ENCODE data around the gene NSD2.
A peak's percentile ranks its signal among the peaks of the same experiment; 100 is the strongest.

The NSD2 gene

GRCh38 chr4:1871471-1872021 is 353 bp downstream of the NSD2 start:
- H4K20me1 ChIP-seq (ENCODE audit: insufficient read depth, low read length), result peaks cover 42% of the 10 kb centered on the region
- TF ChIP-seq EZH2 (IDR thresholded peaks at IDR 0.05; ENCODE audit: borderline replicate concordance, low read depth, low read length, severe bottlenecking) (no peak), CTCF (IDR thresholded peaks at IDR 0.05; ENCODE audit: borderline replicate concordance, extremely low read depth, low read length, poor library complexity, severe bottlenecking) (no peak)
- peak overlapping the region; percentile 81 for H3K4me2 ChIP-seq (ENCODE audit: insufficient read depth, low read length)
- peaks cover 25% of the 10 kb centered on the region for H3K36me3 ChIP-seq (ENCODE audit: insufficient read depth, low read length)
- H3K9ac ChIP-seq (ENCODE audit: low read depth, low read length), result peak overlapping the region; percentile 99
- peak overlapping the region; percentile 87 to 90; a peak in 3 of 4 replicates for H3K4me3 ChIP-seq (ENCODE audit: low read depth in 1 of 2, low read length in 2 of 2)
- no peaks in the 10 kb centered on the region for H3K9me3 ChIP-seq (ENCODE audit: insufficient read depth, low read length, severe bottlenecking)
- peak overlapping the region; percentile 46 for H2AFZ ChIP-seq (ENCODE audit: low read depth, low read length)
- peaks cover 62% of the 10 kb centered on the region for H3K79me2 ChIP-seq (ENCODE audit: insufficient read depth, low read length)
- DNase-seq (no peak), ATAC-seq (ENCODE audit: insufficient read depth, low read depth) (no peak)
- peaks cover 2% of the 10 kb centered on the region for H3K27me3 ChIP-seq (ENCODE audit: insufficient read depth, low read length, poor library complexity)
- H3K27ac ChIP-seq (ENCODE audit: low read length), result peak overlapping the region; percentile 89
- H3K4me1 ChIP-seq (ENCODE audit: insufficient read depth, low read length), result peaks cover 50% of the 10 kb centered on the region

- Histone ChIP-seq H3K27me3 (ENCODE audit: insufficient read depth, low read length, poor library complexity) (peaks cover 2% of the 10 kb centered on the region), H3K36me3 (ENCODE audit: insufficient read depth, low read length) (peaks cover 29% of the 10 kb centered on the region), H3K9ac (ENCODE audit: low read depth, low read length) (peak overlapping the region; percentile 99), H3K4me2 (ENCODE audit: insufficient read depth, low read length) (peak overlapping the region; percentile 81), H3K4me1 (ENCODE audit: insufficient read depth, low read length) (peaks cover 62% of the 10 kb centered on the region), H2AFZ (ENCODE audit: low read depth, low read length) (no peak overlapping the region), H3K4me3 (ENCODE audit: low read depth in 1 of 2, low read length in 2 of 2) (peak overlapping the region; percentile 87 to 90; a peak in 3 of 4 replicates), H4K20me1 (ENCODE audit: insufficient read depth, low read length) (peaks cover 55% of the 10 kb centered on the region), H3K79me2 (ENCODE audit: insufficient read depth, low read length) (peaks cover 75% of the 10 kb centered on the region), H3K9me3 (ENCODE audit: insufficient read depth, low read length, severe bottlenecking) (no peaks in the 10 kb centered on the region), H3K27ac (ENCODE audit: low read length) (peak overlapping the region; percentile 89)
- DNase-seq, result peak; percentile 33
- TF ChIP-seq EZH2 (IDR thresholded peaks at IDR 0.05; ENCODE audit: borderline replicate concordance, low read depth, low read length, severe bottlenecking), result no peak
- no peak for TF ChIP-seq CTCF (IDR thresholded peaks at IDR 0.05; ENCODE audit: borderline replicate concordance, extremely low read depth, low read length, poor library complexity, severe bottlenecking)
- 0 out of 3 replicates have a peak, but pooled peaks have one; percentile 11 for ATAC-seq (ENCODE audit: insufficient read depth, low read depth)
Measured at GRCh38 chr4:1872870-1873269, 1.7 kb downstream of the NSD2 start.

- H3K79me2 ChIP-seq (ENCODE audit: insufficient read depth, low read length), result peaks cover 79% of the 10 kb centered on the region
- ATAC-seq (ENCODE audit: insufficient read depth, low read depth) (no peak), DNase-seq (no peak)
- peak overlapping the region; percentile 81 for H3K4me2 ChIP-seq (ENCODE audit: insufficient read depth, low read length)
- peaks cover 30% of the 10 kb centered on the region for H3K36me3 ChIP-seq (ENCODE audit: insufficient read depth, low read length)
- TF ChIP-seq EZH2 (IDR thresholded peaks at IDR 0.05; ENCODE audit: borderline replicate concordance, low read depth, low read length, severe bottlenecking) (no peak), CTCF (IDR thresholded peaks at IDR 0.05; ENCODE audit: borderline replicate concordance, extremely low read depth, low read length, poor library complexity, severe bottlenecking) (no peak)
- H3K9ac ChIP-seq (ENCODE audit: low read depth, low read length), result peak overlapping the region; percentile 99
- H3K4me3 ChIP-seq (ENCODE audit: low read depth in 1 of 2, low read length in 2 of 2), result peak overlapping the region; percentile 87 to 90; a peak in 3 of 4 replicates
- H2AFZ ChIP-seq (ENCODE audit: low read depth, low read length), result no peak overlapping the region
- peak overlapping the region; percentile 89 for H3K27ac ChIP-seq (ENCODE audit: low read length)
- no peaks in the 10 kb centered on the region for H3K9me3 ChIP-seq (ENCODE audit: insufficient read depth, low read length, severe bottlenecking)
- H4K20me1 ChIP-seq (ENCODE audit: insufficient read depth, low read length), result peaks cover 57% of the 10 kb centered on the region
- H3K27me3 ChIP-seq (ENCODE audit: insufficient read depth, low read length, poor library complexity), result peaks cover 1% of the 10 kb centered on the region
- peaks cover 64% of the 10 kb centered on the region for H3K4me1 ChIP-seq (ENCODE audit: insufficient read depth, low read length)
Measured at GRCh38 chr4:1873291-1873690, 2.1 kb downstream of the NSD2 start.

Measured in DND-41 (cell line).